T-helper 9 cell (primary cell): ENCODE results near the gene SIN3B.

ENCODE experiments used
- DNase-seq: peaks from one replicate; pipeline ENCODE4 v3.0.0-alpha.2; 2020

SIN3B gene

DNA sequence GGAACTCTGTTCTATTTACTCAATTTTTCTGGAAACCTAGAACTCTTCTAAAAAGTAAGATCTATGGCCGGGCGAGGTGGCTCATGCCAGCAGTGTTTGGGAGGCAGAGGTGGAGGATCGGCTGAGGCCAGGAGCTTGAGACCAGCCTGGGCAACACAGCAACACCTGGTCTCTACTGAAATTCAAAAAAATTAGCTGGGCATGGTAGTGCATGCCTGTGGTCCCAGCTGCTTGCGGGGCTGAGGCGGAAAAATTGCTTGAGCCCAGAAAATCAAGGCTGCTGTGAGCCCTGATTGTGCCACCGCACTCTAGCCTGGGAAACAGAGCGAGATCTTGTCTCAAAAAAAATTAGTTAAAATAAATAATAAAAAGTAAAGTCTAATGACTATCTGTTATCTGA is 88.2 kb downstream of the SIN3B start:
- no peak for DNase-seq

DNA sequence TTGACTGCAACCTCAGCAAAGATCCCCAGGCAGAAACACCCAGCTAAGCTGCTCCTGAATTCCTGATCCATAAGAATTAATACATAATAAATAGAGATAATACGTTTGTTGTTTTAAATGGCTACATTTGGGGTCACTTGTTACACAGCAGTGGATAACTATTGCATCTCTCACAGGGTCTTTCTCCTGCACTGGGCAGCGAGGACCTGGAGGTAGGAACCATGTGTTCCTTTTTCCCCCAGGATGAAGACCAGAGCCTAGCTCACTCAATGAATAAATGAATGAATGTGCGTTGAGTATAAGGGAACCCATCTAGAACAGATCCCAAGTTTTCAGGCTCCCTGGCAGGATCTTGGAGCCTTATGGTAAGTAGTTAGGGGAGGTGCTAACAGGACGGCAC is 90.3 kb downstream of the SIN3B start:
- DNase-seq = no peak

DNA sequence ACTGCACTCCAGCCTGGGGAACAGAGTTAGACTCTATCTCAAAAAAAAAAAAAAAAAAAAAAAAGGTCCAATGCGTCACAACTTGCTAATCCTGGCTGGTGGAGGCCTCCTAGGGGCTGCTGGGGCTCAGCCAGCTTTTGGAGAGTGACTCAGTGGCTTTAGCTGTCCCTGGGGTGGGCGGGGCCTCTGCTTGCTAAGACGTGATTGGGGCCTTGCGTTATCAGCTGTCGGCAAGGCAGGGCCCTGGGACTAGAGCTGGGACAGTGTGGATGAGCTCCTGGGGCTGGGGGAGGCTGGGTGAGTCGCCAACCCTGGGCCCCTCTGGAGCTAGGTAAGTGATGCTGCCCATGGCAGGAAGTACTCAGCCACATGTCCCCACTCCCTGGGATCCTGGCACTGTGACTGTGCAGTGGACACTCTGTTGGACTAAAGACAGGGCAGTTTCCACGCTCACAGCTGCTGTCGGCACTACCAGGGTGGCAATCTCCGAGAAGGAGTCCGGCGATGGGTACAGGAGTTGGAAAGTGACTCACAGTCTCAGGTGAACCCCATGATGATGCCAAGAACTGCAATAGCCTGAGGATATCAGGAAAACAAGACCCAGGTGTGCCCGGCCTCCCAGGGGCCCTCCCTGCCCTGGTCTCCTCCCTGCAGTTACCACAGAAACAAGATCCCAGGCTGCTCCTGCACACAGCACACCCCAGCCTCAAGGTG is 91.8 kb downstream of the SIN3B start:
- no peak for DNase-seq

DNA sequence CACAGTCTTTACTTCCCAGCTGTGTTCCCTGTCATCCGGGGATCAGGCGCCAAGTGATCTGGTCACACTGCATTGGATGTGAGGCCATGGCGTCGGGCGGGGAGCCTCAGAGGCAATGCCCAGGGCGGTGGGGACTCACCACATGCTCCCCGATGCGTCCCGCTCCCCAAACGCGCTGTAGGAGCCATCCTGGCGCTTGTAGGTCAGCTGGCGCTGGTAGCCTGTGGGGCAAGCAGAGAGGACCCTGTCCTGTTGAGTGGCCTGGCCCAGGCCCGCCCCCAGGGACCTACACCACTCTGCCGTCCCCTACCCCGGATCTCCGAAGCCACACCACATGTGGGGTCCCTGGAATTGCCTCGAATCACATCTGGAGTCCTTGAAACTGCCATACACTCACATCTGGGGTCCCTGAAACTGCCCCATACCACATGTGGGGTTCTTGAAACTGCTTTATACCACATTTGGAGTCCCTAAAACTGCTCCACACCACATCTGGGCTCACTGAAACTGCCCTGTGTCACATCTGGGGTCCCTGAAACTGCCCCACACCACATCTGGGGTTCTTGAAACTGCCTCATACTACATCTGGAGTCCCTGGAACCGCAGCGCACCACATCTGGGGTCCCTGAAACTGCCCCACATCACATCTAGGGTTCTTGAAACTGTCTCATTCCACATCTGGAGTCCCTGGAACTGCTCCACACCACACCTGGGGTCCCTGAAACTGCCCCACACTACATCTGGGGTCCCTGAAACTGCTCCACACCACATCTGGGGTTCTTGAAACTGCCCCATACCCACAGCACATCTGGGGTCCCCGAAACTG is 92.8 kb downstream of the SIN3B start:
- no peak for DNase-seq

DNA sequence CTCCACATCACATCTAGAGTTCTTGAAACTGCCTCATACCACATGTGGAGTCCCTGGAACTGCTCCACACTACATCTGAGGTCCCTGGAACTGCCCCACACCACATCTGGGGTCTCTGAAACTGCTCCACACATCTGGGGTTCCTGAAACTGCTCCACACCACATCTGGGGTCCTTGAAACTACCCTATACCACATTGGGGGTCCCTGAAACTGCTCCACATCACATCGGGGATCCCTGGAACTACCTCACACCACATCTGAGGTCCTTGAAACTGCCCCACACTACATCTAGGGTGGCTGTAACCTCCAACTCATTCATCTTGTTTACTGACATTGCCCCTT is 93.4 kb downstream of the SIN3B start:
- no peak for DNase-seq

DNA sequence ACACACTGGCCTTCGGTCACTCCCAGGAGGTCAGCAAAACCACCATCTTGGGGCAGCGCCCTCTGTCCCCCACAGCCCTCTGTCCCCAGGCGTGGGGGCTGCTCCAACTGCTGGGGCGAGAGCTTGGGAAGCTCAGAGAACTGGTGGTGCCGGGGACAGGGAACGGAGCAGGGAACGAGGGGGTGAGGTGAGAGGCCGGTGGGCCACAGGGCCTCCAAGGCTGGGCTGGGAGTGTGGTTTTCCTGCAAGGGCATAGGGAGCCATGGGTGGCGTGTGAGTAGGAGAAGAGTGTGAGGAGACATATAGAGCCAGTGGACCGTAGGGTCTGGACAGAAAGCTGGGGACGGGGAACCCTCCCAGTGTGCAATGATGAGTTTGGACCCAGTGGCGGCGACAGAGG is 93.8 kb downstream of the SIN3B start:
- DNase-seq = no peak

DNA sequence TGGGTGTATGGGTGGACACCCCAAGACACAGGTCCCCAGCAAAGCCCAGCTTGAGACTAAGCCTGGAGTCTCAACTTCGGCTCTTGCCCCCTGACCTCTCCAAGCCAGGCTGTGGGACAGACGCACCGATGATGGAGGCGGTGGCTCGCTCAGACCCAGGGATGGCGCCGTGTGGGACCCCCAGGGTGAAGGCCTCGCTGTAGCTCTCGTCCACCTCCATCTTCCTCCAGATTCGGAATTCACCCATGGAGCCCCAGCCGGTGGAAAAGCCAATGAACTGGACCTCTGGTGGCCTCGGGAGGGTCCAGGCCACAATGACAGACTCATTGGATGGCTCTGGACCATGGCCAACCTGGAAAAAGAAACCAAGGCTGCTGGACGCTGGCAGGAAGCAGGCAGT is 98.7 kb downstream of the SIN3B start:
- no peak for DNase-seq

DNA sequence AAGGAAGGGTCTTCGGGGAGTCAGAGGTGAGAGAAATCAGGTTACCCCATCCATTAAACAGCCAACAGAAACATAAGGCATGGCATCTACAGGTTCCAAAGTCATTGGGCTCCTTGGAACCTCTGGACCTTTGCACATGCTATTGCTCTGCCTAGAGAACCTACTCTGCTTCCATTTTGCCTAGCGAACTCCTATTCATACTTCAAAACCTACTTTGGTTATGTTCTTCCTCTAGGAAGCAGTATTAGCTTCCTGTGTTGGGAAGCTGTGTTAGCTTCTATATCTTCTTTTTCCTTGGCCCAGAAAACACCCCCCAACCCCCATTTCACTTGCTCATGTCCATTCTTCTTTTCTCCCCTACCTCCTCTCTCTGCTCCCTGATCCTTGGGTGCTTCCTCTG is 99.2 kb downstream of the SIN3B start:
- no peak for DNase-seq

DNA sequence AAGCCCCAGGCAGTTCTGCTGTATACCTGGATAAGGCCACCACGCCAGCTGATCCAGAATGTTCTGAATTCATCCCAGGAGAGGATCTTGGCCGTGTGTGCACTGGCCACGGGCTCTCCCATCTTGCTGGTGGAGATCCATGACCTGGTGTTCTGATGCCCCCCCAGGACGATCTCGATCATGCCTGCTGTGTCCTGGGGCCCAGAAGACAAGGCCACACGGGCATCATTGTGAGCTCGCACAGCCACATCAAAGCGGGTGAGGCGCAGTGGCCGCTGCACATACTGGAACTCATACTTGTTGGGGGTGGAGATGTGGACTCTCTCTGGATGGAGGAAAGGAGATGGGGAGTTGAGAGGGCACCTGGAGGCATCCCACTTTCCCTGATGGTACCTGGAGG is 99.7 kb downstream of the SIN3B start:
- no peak for DNase-seq
